Mesenchymal stem cell (in vitro differentiated cells and primary cell): Measurements from ENCODE around the gene STUM.
"Not testable (repeated sequence)": the region's sequence is repeated elsewhere in the genome, so short reads cannot be mapped to it uniquely, and the experiment has no call there.

Source experiments
- DNase-seq: peaks from one replicate; pipeline ENCODE4 v3.0.0-alpha.2; 2013
- H2AFZ ChIP-seq: one replicate; pipeline ENCODE4 v1.6.1; 2013; ENCODE audit warnings: low read depth, mild to moderate bottlenecking, control low read depth, inconsistent platforms, low read length, moderate library complexity
- H2AK5ac ChIP-seq: 2 replicates; pipeline ENCODE4 v1.6.1; 2013; ENCODE audit warnings: low read length, moderate library complexity, mild to moderate bottlenecking, inconsistent platforms; ENCODE audit not compliant: severe bottlenecking
- H2BK120ac ChIP-seq: one replicate; pipeline ENCODE4 v1.6.1; 2013; ENCODE audit warnings: low read depth, mild to moderate bottlenecking, inconsistent platforms, low read length, moderate library complexity
- H2BK12ac ChIP-seq, 2 experiments: one replicate each; pipeline ENCODE4 v1.6.1; 2013; ENCODE audit warnings: inconsistent platforms in 2 of 2, low read length in 2 of 2, mild to moderate bottlenecking in 2 of 2, moderate library complexity in 2 of 2, control low read depth in 1 of 2
- H2BK15ac ChIP-seq: one replicate; pipeline ENCODE4 v1.6.1; 2013; ENCODE audit warnings: mild to moderate bottlenecking, low read depth, inconsistent platforms; ENCODE audit not compliant: poor library complexity, severe bottlenecking
- H2BK5ac ChIP-seq: 2 replicates; pipeline ENCODE4 v1.6.1; 2013; ENCODE audit warnings: low read depth, mild to moderate bottlenecking, low read length, control low read depth, inconsistent platforms; ENCODE audit not compliant: poor library complexity, severe bottlenecking
- H3K14ac ChIP-seq, 2 experiments: one replicate each; pipeline ENCODE4 v1.6.1; 2013; ENCODE audit warnings: inconsistent platforms in 2 of 2, low read length in 2 of 2, control low read depth in 1 of 2, mild to moderate bottlenecking in 1 of 2, moderate library complexity in 1 of 2
- H3K18ac ChIP-seq, 2 experiments: one replicate each; pipeline ENCODE4 v1.6.1; 2013; ENCODE audit warnings: inconsistent platforms in 2 of 2, low read length in 2 of 2, control low read depth in 1 of 2, low read depth in 1 of 2, mild to moderate bottlenecking in 1 of 2
- H3K23ac ChIP-seq, 2 experiments: one replicate each; pipeline ENCODE4 v1.6.1; 2013; ENCODE audit warnings: inconsistent platforms in 2 of 2, low read length in 2 of 2, mild to moderate bottlenecking in 2 of 2, moderate library complexity in 2 of 2, control low read depth in 1 of 2
- H3K27ac ChIP-seq: 2 replicates; pipeline ENCODE4 v1.5.1; 2013; ENCODE audit warnings: mild to moderate bottlenecking, moderate library complexity, low read length, control low read depth, inconsistent platforms; ENCODE audit not compliant: poor library complexity, severe bottlenecking
- H3K27me3 ChIP-seq, 2 experiments: 2 replicates each; pipeline versions ENCODE4 v1.6.1 to v1.7.0; 2013; ENCODE audit warnings: low read length in 2 of 2, mild to moderate bottlenecking in 2 of 2, moderate library complexity in 2 of 2, control low read depth in 1 of 2, inconsistent platforms in 1 of 2; ENCODE audit not compliant: control insufficient read depth in 1 of 2, insufficient read depth in 1 of 2
- H3K36me3 ChIP-seq, 2 experiments: 2 replicates each; pipeline versions ENCODE4 v1.6.1 to v1.7.0; 2013; ENCODE audit warnings: low read length in 2 of 2, control low read depth in 1 of 2, inconsistent platforms in 1 of 2, low read depth in 1 of 2, mild to moderate bottlenecking in 1 of 2; ENCODE audit not compliant: insufficient read depth in 2 of 2, control insufficient read depth in 1 of 2
- H3K4ac ChIP-seq, 2 experiments: one replicate each; pipeline ENCODE4 v1.6.1; 2013; ENCODE audit warnings: inconsistent platforms in 2 of 2, low read length in 2 of 2, mild to moderate bottlenecking in 2 of 2, moderate library complexity in 2 of 2, control low read depth in 1 of 2, low read depth in 1 of 2
- H3K4me1 ChIP-seq: 2 replicates; pipeline ENCODE4 v1.6.1; 2013; ENCODE audit warnings: low read depth, low read length, control low read depth; ENCODE audit not compliant: control insufficient read depth, insufficient read depth
- H3K4me2 ChIP-seq: 2 replicates; pipeline ENCODE4 v1.6.1; 2013; ENCODE audit warnings: low read length, mild to moderate bottlenecking, inconsistent platforms; ENCODE audit not compliant: poor library complexity, severe bottlenecking
- H3K4me3 ChIP-seq, 2 experiments: 2 replicates each; pipeline versions ENCODE4 v1.5.1 to v1.7.0; 2013; ENCODE audit warnings: low read length in 2 of 2, mild to moderate bottlenecking in 2 of 2, control low read depth in 1 of 2, low read depth in 1 of 2; ENCODE audit not compliant: insufficient read depth in 1 of 2
- H3K79me1 ChIP-seq: replicated peaks from 2 replicates; pipeline ENCODE4 v1.6.1; 2013; ENCODE audit warnings: mild to moderate bottlenecking, control low read depth, low read length, inconsistent platforms; ENCODE audit not compliant: poor library complexity, severe bottlenecking
- H3K9ac ChIP-seq: 2 replicates; pipeline ENCODE4 v1.7.0; 2013; ENCODE audit warnings: mild to moderate bottlenecking, low read length, moderate library complexity
- H3K9me3 ChIP-seq: 2 replicates; pipeline ENCODE4 v1.7.0; 2013; ENCODE audit warnings: mild to moderate bottlenecking, low read length; ENCODE audit not compliant: control insufficient read depth
- H4K8ac ChIP-seq: one replicate; pipeline ENCODE4 v1.6.1; 2013; ENCODE audit warnings: inconsistent platforms, mild to moderate bottlenecking, low read length, moderate library complexity
- H4K91ac ChIP-seq: one replicate; pipeline ENCODE4 v1.6.1; 2013; ENCODE audit warnings: mild to moderate bottlenecking, low read length, inconsistent platforms
- WGBS: methylation state at CpG from one replicate; pipeline ENCODE4 v1.1.7; 2013; ENCODE audit warnings: mixed read lengths; 5-methylcytosine and 5-hydroxymethylcytosine counted together

STUM gene

DNA sequence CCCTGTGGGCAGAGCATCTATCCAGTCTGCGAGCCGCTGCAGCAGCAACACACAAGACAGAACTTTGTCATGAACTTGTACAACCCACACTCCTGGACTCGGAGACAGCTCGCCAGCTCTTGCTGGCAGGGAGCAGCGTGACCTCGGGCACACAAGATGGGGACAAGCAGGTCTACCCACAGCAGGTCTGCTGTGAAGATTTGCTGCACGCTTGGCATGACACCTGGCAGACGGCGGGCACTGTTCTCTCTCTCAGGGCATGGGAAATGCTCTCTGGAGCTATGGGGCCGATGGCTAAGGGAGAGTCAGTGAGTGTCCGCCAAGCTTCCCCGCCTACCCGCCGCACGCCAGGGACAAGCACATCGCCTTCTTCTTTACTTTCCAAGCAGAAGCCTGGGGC is 90.0 kb downstream of the STUM start:
- Histone ChIP-seq H4K91ac (no peak overlapping the region), H2BK5ac (no peak overlapping the region), H2BK15ac (no peak overlapping the region), H3K9me3 (no peaks in the 10 kb centered on the region), H2AK5ac (no peak overlapping the region), H3K14ac (no peak overlapping the region), H3K4ac (no peak overlapping the region), H3K18ac (no peak overlapping the region), H3K23ac (no peak overlapping the region), H2AFZ (no peak overlapping the region), H3K27ac (no peak overlapping the region), H3K4me1 (peaks cover 17% of the 10 kb centered on the region), H2BK12ac (no peak overlapping the region), H3K36me3 (peaks cover 36 to 62% of the 10 kb centered on the region in 2 experiments), H3K4me2 (no peak overlapping the region), H3K27me3 (no peaks in the 10 kb centered on the region), H2BK120ac (no peak overlapping the region), H3K79me1 (no peaks in the 10 kb centered on the region), H4K8ac (no peak overlapping the region), H3K9ac (no peak overlapping the region), H3K4me3 (no peak overlapping the region)
- WGBS, result 93% methylated on average over 16 of the region's 16 CpGs
- DNase-seq, result no peak

DNA sequence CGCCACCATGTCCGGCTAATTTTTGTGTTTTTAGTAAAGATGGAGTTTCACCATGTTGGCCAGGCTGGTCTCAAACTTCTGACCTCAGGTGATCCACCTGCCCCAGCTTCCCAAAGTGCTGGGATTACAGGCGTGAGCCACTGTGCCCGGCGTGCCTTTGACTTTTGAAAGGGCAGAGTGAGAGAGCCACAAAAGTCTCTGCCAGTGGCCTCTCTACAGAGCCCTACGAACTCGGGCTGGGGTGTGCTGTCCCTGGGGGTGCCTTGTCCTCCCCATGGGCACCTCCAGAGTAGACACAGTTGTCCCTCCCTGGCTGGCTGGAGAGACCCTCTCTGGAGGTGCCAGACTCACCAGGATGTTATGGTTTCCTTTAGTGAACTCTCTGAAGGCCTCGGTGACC is 90.6 kb downstream of the STUM start:
- H2BK5ac ChIP-seq, H3K4me3 ChIP-seq, H3K14ac ChIP-seq, H2AK5ac ChIP-seq, H2BK12ac ChIP-seq, H2AFZ ChIP-seq, H3K27ac ChIP-seq, H4K91ac ChIP-seq, H3K9me3 ChIP-seq, H4K8ac ChIP-seq, H2BK120ac ChIP-seq, H3K4me2 ChIP-seq, H2BK15ac ChIP-seq, H3K23ac ChIP-seq, DNase-seq, H3K18ac ChIP-seq, H3K9ac ChIP-seq, H3K79me1 ChIP-seq, H3K4ac ChIP-seq, H3K27me3 ChIP-seq: not testable (repeated sequence)
- Histone ChIP-seq H3K4me1 (peaks cover 20% of the 10 kb centered on the region), H3K36me3 (peaks cover 36 to 62% of the 10 kb centered on the region in 2 experiments)
- WGBS, result 93% methylated on average over 8 of the region's 8 CpGs

- Histone ChIP-seq H2BK15ac (no peak overlapping the region), H3K14ac (no peak overlapping the region), H4K91ac (no peak overlapping the region), H3K9me3 (no peaks in the 10 kb centered on the region), H4K8ac (no peak overlapping the region), H2BK12ac (no peak overlapping the region), H3K4me2 (no peak overlapping the region), H3K4ac (no peak overlapping the region), H3K27ac (no peak overlapping the region), H3K4me1 (peaks cover 25% of the 10 kb centered on the region), H3K36me3 (peaks cover 36 to 59% of the 10 kb centered on the region in 2 experiments), H3K27me3 (no peaks in the 10 kb centered on the region), H3K23ac (no peak overlapping the region), H2BK5ac (no peak overlapping the region), H3K18ac (no peak overlapping the region), H3K79me1 (no peaks in the 10 kb centered on the region), H2AK5ac (no peak overlapping the region), H2AFZ (no peak overlapping the region), H3K4me3 (no peak overlapping the region), H3K9ac (no peak overlapping the region), H2BK120ac (no peak overlapping the region)
- 97% methylated on average over 18 of the region's 18 CpGs for WGBS
- no peak for DNase-seq
Observed at GRCh38 chr1:226639631-226640061, 91.1 kb downstream of the STUM start.

DNA sequence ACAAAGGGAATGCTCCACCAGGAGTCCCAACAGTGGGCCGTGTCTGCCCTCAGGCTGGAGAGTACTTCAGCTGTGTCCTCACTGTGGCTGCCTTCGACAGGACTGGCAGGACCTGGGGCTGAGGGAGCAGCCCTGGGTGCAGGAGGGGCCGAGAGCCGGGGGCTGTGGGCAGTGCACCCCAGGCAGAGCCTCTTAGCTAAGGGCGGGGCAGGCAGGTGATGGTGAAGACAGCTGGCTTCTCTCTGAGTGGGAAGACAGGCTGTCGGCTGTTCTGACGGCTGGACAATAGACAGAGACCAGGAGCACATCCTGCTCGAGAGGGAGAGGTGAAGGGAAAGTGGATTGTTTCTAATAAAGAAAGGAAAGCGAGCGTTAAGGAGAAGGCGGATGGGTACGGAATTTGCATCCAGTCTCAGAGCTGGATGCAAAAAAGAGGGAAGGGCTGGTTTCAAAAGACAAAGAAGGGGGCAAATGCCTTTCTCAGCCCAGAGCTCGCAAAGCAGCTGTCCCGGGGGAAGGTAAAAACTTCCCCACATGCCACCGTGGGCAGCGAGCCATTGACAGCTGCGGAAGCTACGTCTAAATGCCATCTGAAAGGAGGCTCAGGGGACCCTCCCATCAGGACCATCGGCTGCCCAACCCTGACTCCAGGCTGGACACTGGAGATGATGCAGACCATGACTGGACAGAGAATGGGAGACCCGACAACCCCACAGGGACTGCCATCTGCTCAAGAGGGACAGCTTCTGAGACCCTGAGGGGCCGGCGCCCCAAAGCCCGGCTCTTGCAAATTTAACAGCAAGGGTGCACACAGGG is 92.0 kb downstream of the STUM start:
- H3K4ac ChIP-seq, result no peak overlapping the region
- H2BK12ac ChIP-seq, result no peak overlapping the region
- H2AFZ ChIP-seq, result no peak overlapping the region
- H3K4me2 ChIP-seq, result no peak overlapping the region
- H3K18ac ChIP-seq, result no peak overlapping the region
- WGBS, result 85% methylated on average over 23 of the region's 23 CpGs
- no peak overlapping the region for H3K4me3 ChIP-seq
- no peak overlapping the region for H4K8ac ChIP-seq
- H3K36me3 ChIP-seq, result peaks cover 37 to 56% of the 10 kb centered on the region in 2 experiments
- H2BK5ac ChIP-seq, result no peak overlapping the region
- peak overlapping the region; percentile 66 for H4K91ac ChIP-seq
- H3K23ac ChIP-seq, result no peak overlapping the region
- peaks cover 1% of the 10 kb centered on the region for H3K79me1 ChIP-seq
- H3K27me3 ChIP-seq, result no peaks in the 10 kb centered on the region
- H3K9ac ChIP-seq, result no peak overlapping the region
- H3K27ac ChIP-seq, result no peak overlapping the region
- no peak overlapping the region for H2BK120ac ChIP-seq
- peaks cover 31% of the 10 kb centered on the region for H3K4me1 ChIP-seq
- no peak overlapping the region for H2AK5ac ChIP-seq
- H3K14ac ChIP-seq, result no peak overlapping the region
- H3K9me3 ChIP-seq, result no peaks in the 10 kb centered on the region
- H2BK15ac ChIP-seq, result no peak overlapping the region
- DNase-seq, result no peak
